ENCODE results near the gene SNAPC3. TPM values are rescaled to one million over a fixed set of nuclear protein-coding genes. Genes with fewer than 3 reads are reported as not detected.

Gene SNAPC3
- total RNA-seq, result 30.9 and 32.6 TPM in 2 replicates
- polyA plus RNA-seq, result 11.9 and 15.2 TPM in 2 replicates
- polyA plus RNA-seq (2011; cell fraction: cytosol; rRNA removed), result 14.9 and 15.3 TPM in 2 replicates
- 29.1 and 40.4 TPM in 2 replicates for polyA plus RNA-seq (2011; cell fraction: nucleus; rRNA removed)
- 22.6 and 25.0 TPM in 2 replicates for polyA plus RNA-seq (2012)
- polyA minus RNA-seq, result 17.5 and 20.9 TPM in 2 replicates
- 8.5 TPM for polyA minus RNA-seq (2011; cell fraction: cytosol; rRNA and poly(A)+ RNA removed)
- polyA minus RNA-seq (2011; cell fraction: nucleus; rRNA and poly(A)+ RNA removed), result 38.1 and 43.2 TPM in 2 replicates
- Bru-seq, nascent RNA, result percentile 92 among the genes with signal in this experiment
- percentile 89 among the genes with signal in this experiment for BruChase-seq, experiment 1, labeled RNA remaining after a 6-hour chase
- BruChase-seq, experiment 2, labeled RNA remaining after a 2-hour chase, result percentile 91 among the genes with signal in this experiment
- long read RNA-seq, full-length matches to known transcripts, result 94 of 109 reads
- long read RNA-seq, partial matches to known transcripts, result 0 of 109 reads
- long read RNA-seq, other reads (novel, unspliced or antisense), result 15 of 109 reads

DNA sequence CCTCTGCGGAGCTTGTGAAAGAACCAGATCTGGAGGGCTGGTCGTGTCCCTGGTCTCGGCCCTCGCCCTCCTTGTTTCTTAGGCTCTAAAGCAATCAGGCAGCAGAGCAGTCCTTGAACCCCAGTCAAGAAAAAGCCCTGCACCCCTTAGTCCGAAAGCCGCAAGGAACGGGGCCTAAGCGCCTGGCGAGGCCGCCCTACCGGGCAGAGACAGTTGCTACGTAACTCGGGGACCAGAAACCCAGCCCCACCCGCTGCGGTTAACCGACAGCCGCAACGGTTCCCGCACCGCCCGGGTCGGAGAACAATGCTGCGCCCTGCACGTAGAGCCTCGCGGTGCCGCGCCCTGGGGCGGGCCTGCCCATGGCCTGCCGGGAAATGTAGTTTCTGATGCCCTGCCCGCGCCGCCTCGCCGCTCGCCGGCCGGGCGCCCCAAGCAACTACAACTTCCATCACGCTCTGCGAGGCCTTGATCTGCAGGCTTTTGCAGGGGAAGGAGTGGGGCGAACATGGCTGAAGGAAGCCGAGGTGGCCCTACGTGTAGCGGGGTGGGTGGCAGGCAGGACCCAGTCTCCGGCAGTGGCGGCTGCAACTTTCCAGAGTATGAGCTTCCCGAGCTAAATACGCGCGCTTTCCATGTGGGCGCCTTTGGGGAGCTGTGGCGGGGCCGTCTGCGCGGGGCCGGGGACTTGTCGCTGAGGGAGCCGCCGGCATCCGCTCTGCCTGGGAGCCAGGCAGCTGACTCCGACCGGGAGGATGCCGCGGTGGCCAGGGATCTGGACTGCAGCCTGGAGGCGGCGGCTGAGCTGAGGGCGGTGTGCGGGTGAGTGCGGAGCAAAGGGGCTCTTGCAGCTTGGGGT, at the start of gene SNAPC3:
Gene SNAPC3 (plus strand): TSS at position 505 of the 859 bp plus-strand sequence. CDS start 4 bp downstream, at position 509.
- Histone ChIP-seq H3K27me3 (ENCODE audit: control insufficient read depth in 2 of 2, insufficient read depth in 2 of 2, low read length in 2 of 2) (no peaks in the 10 kb centered on the region), H3K9me3 (replicated peaks; ENCODE audit: control insufficient read depth, insufficient read depth, low read length) (no peaks in the 10 kb centered on the region), H2AFZ (ENCODE audit: low read depth, low read length) (peak within 1 kb of the TSS; percentile 95), H3K9me1 (replicated peaks; ENCODE audit: control insufficient read depth, extremely low read depth, insufficient read depth, low read length) (no peaks in the 10 kb centered on the region), H3K79me2 (ENCODE audit: control insufficient read depth, insufficient read depth, low read length) (peaks cover 46% of the 10 kb centered on the region), H4K20me1 (replicated peaks; ENCODE audit: control insufficient read depth, extremely low read depth, insufficient read depth, low read length) (peaks cover 2% of the 10 kb centered on the region), H3K27ac (ENCODE audit: insufficient read depth, low read depth, low read length) (peak within 1 kb of the TSS; percentile 80), H3K4me2 (ENCODE audit: insufficient read depth, low read length) (peak within 1 kb of the TSS; percentile 97), H3K4me3 (replicated peaks in 1 of 3; ENCODE audit: insufficient read depth in 1 of 3, low read depth in 1 of 3, low read length in 3 of 3) (peak within 1 kb of the TSS; percentile 80 to 100 (median 94)), H3K4me1 (ENCODE audit: control insufficient read depth, extremely low read depth, insufficient read depth, low read length) (peaks cover 11% of the 10 kb centered on the region), H3K9ac (replicated peaks; ENCODE audit: extremely low read depth, insufficient read depth, low read length) (peak within 1 kb of the TSS; percentile 89), H3K36me3 (ENCODE audit: control insufficient read depth in 2 of 2, extremely low read depth in 1 of 2, insufficient read depth in 2 of 2, low read length in 2 of 2) (peaks cover 3 to 7% of the 10 kb centered on the region in 2 experiments)
- ChIA-PET CTCF (interaction anchor here (1.2 to 2.4 kb wide), 3 partner anchors 41 to 211 kb away, joined by 3 to 9 read pairs (median 5); no protein-coding TSS in a partner anchor), POLR2A (no interaction called here)
- dilution Hi-C loops (cut with MboI; ENCODE audit: extremely low pct_ligation_motif_present, low sequenced_read_pairs), result no loop called here
- peak; percentile 90 for FAIRE-seq
- BruUV-seq (replicated peaks), result no TSS peak
- intact Hi-C loops (cut with micrococcal nuclease), result loop anchor here (1.0 to 5.0 kb wide), 9 partner anchors 115 to 430 kb away; partner anchors contain the start of genes CCDC171 and TTC39B
- no peak for TF ChIP-seq FOS (IDR thresholded peaks at IDR 0.05; ENCODE audit: borderline replicate concordance, insufficient read depth, low read length)
- TF ChIP-seq JUN (IDR thresholded peaks at IDR 0.05; ENCODE audit: borderline replicate concordance, insufficient read depth, insufficient read length, low read depth), result no peak
- TF ChIP-seq, protein P1, sequence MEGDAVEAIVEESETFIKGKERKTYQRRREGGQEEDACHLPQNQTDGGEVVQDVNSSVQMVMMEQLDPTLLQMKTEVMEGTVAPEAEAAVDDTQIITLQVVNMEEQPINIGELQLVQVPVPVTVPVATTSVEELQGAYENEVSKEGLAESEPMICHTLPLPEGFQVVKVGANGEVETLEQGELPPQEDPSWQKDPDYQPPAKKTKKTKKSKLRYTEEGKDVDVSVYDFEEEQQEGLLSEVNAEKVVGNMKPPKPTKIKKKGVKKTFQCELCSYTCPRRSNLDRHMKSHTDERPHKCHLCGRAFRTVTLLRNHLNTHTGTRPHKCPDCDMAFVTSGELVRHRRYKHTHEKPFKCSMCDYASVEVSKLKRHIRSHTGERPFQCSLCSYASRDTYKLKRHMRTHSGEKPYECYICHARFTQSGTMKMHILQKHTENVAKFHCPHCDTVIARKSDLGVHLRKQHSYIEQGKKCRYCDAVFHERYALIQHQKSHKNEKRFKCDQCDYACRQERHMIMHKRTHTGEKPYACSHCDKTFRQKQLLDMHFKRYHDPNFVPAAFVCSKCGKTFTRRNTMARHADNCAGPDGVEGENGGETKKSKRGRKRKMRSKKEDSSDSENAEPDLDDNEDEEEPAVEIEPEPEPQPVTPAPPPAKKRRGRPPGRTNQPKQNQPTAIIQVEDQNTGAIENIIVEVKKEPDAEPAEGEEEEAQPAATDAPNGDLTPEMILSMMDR (IDR thresholded peaks at IDR 0.05; ENCODE audit: extremely low read depth in 1 of 2, insufficient read depth in 1 of 2, low read depth in 1 of 2, low read length in 2 of 2), result no peak
- no peak for TF ChIP-seq GATA2 (IDR thresholded peaks at IDR 0.05; ENCODE audit: insufficient read depth, insufficient read length, low read depth, low read length)
- TF ChIP-seq MYC (IDR thresholded peaks at IDR 0.05; ENCODE audit: low read depth, low read length), result no peak
- peak; percentile 93 for TF ChIP-seq POLR2AphosphoS5 (IDR thresholded peaks at IDR 0.05; ENCODE audit: insufficient read depth, low read depth, low read length)
- TF ChIP-seq POLR2A (IDR thresholded peaks at IDR 0.05; ENCODE audit: low read depth, low read length), result peak; percentile 88
- TF ChIP-seq, protein P2, sequence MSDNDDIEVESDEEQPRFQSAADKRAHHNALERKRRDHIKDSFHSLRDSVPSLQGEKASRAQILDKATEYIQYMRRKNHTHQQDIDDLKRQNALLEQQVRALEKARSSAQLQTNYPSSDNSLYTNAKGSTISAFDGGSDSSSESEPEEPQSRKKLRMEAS (IDR thresholded peaks at IDR 0.05; ENCODE audit: insufficient read depth, insufficient read length), result peak; percentile 41
- no peak for TF ChIP-seq EZH2 (IDR thresholded peaks at IDR 0.05; ENCODE audit: borderline replicate concordance, low read depth, low read length, severe bottlenecking)
- peak; percentile 98 for DNase-seq (ENCODE audit: low read depth, low spot score)
